ENCODE measurements around the gene RAB3C.
A peak's percentile ranks its signal among the peaks of the same experiment; 100 is the strongest.

RAB3C gene

DNA sequence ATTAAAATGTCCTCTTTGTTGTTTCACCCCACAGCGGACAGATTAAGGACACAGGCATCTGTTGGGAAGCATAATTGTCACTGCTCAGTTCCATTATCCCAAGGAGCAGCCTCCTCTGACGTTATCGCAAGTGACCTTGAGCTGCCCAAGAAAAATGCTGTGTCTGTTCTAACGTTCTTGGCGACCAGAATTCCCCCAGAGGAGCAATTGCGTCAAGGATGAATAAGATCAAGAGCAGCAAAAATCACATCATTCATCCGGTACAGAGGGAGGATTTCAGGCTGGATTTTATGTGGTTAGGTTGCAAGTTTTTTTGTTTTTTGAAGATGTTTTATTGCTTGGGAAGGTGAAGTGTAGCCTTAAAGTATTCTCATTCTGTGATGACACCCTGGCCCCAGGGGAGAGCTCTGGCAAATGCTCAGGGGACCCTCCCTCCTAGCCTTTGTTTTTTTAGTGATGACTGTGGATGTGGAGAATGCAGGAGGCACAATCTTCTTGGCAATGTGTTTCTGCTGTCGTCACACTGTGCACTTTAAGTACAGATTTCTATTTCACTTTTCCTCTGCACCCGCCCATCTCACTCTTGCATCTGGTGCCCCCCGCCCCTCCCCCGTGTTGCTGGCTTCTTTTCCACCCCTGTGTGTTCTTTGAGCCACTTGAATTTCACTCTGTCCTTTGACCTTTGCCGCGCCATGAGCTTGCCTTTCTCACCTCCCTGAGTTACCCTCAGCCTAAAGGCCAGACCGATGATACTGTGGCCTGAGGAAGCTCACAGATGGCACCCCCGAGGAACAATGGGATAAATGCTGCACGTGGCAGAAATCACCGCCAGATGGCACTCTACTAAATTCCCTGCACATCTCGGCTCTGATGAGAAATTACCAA lies 308.5 kb downstream of the RAB3C start:
- peak; percentile 59 for DNase-seq

DNA sequence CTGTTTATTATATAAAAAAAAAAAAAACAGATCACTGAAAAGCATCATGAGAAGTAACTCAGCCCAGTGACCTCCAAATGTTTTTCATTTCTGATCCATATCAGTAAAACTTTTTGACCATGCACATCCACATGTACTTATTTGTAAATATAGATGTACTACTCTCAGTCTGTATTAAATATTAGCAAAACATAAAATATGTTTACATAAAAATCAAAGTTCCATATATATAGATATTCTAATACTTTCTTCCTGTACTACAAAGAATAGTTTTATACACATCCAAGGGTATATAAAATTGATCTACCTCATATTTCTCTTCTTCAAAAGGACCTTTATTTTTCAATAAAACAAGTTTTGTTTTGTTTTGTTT lies 309.1 kb downstream of the RAB3C start:
- DNase-seq: no peak

DNA sequence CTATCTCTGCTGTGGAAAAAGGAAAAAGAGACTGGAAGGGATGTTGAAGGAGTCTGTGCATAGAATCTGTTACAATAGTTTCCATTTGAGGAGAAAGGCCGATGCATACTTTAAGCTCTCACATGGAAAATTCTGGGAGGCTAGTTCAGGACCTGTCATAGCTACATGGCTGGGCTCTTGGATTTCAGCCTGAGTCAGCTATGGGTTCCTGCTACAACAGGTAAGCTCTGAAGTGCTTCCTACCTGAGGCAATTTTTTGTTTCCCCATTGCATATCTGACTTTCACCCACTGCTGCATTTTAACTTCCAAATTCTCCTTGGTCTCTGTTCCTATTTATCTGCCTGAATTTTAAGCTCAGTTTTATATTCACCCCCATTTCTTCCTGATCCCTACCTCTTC lies 310.7 kb downstream of the RAB3C start:
- DNase-seq: no peak

DNA sequence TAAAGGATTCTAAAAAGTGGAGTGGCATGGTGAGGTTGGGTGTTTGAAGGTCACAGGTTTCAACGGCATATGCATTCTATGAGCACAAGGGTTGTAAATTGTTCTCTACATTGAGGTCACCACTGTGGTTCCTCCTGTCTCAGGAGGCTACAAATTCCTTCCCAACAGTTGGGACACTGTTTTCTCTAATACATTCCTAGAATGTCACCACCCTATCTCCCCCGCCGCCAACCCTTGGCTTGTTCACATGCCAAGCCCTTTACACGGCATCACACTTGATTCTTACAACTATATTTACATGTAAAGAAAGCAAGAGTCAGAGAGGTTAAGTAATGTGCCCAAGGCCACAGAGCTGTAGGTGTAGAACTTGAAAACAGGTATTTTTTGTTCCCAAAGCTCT lies 315.1 kb downstream of the RAB3C start:
- DNase-seq: no peak

DNA sequence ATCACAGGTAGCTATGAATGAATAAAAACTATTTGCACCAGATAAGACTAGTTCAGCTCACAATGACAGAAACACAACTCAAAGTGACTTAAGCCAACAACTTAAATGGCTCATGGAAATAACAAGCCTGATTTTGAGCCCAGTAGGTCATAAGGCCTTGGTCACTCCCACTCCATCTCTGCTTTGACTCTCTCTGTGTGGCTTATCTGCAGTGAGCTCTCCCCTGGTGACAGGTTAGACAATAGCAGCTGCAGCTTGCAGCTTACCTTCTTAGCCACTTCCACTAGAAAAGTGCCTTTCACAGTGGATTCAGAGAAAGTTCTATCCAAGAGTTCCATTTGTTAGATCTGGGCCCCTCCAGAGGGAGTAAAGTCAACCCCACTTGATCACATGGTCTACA lies 315.7 kb downstream of the RAB3C start:
- no peak for DNase-seq

DNA sequence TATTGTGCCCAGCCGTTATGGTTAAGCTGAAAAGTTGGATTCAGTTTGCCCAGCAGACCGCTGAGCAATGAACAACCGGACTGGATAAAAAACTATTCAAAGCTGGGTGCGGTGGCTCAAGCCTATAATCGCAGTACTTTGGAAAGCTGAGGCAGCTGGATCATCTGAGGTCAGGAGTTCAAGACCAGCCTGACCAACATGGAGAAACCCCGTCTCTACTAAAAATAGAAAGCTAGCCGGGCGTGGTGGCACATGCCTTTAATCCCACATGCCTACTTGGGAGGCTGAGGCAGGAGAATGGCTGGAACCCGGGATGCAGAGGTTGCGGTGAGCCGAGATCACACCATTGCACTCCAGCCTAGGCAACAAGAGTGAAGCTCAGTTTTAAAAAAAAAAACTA lies 318.4 kb downstream of the RAB3C start:
- no peak for DNase-seq

DNA sequence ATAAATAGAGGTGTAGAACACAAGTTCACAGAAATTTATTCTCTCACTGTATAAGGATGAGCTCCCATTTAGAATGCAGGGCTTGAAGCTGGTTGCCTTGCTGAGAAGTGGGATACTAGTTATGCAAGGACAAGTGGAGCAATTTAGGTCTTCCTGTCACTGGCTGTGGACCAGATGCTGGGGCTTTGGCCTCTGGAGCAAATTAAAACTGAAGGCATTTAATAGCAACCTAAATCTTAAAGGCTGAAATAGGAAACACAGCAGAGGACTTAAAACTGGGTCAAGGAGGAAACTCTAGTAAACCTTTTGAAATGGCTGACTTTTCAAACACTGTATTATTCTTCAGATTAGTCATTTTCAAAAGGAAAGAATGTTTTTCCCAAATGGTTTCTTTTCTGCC lies 319.4 kb downstream of the RAB3C start:
- DNase-seq: no peak

DNA sequence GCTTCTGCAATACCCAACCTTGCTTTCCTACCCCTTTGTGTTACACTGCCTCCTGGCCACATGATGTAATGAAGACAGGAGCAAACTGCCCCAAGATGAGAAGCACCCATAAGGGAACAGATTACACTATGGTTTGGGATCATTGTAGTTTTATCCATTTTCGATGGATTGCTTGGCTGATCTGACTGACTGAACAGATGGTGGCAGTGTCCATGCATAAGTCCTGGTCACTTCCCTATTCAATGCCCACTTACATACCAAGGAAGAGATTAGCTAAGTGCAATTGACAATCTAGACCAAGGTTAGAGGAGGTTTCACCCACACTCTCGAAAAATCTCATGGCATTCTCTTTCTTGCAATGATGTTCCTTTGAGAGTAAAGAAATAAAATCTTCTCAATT lies 319.9 kb downstream of the RAB3C start:
- no peak for DNase-seq

DNA sequence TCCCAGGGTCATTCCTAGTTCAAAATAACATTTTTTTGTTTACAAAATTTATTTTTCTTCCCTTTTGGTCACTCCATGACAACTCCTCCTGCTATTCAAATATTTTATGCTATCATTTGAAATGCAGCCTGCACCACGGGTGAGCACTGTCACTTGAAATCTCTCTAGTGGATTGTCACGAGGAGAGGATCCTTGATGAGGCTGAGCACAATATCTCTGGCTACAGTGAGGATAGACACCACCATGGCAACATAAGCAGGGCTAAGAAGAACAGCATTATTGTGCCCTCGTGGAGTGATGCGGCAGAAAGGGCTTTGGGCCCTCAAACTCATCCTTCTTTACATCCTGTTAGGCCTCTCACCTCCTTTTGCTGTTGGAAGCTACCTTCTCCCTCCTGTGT lies 321.9 kb downstream of the RAB3C start:
- DNase-seq: no peak

DNA sequence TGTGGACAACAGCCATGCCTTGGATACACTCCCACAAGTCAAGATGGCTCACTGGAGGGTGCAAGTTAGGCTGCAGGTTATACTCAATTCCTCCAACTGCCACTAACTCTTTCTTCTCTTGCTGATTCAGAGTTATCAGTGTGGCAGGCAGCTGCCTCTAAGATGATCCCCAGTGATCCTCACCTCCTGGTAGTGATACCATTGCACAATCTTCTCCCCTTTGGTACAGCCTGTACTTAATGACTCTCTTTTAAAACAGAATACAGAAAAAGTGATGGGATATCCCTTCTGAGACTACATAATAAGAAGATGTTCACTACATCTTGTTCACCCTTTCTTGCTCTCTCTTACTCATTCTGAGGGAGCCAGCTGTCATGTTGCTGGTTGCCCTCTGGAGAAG lies 323.1 kb downstream of the RAB3C start:
- no peak for DNase-seq
